ENCODE data around the gene BPGM.

The BPGM gene

GRCh38 chr7:134696261-134696660, 49.6 kb downstream of the BPGM start:
- H3K4me3 ChIP-seq (ENCODE audit: insufficient read depth, low read length, poor library complexity, severe bottlenecking): no peak overlapping the region
- H3K9me3 ChIP-seq (ENCODE audit: insufficient read depth, low read length): no peaks in the 10 kb centered on the region
- no peak overlapping the region for H3K27ac ChIP-seq (ENCODE audit: low read depth, low read length)
- TF ChIP-seq CTCF (IDR thresholded peaks at IDR 0.05; ENCODE audit: insufficient read depth, low read length, poor library complexity, severe bottlenecking) (no peak), EZH2phosphoT487 (conservative IDR thresholded peaks at IDR 0.05; ENCODE audit: low read length) (no peak)
- no peak overlapping the region for H3K9ac ChIP-seq (ENCODE audit: low read length)
- H3K27me3 ChIP-seq (ENCODE audit: low read length): no peaks in the 10 kb centered on the region
- no peaks in the 10 kb centered on the region for H4K20me1 ChIP-seq (ENCODE audit: low read depth, low read length)
- no peaks in the 10 kb centered on the region for H3K9me2 ChIP-seq (replicated peaks; ENCODE audit: insufficient read depth, low read length)
- H3K4me2 ChIP-seq (ENCODE audit: low read depth, low read length, poor library complexity, severe bottlenecking): no peak overlapping the region
- H2AFZ ChIP-seq (ENCODE audit: low read depth, low read length, severe bottlenecking): no peak overlapping the region
- H3K36me3 ChIP-seq (ENCODE audit: low read length): no peaks in the 10 kb centered on the region
- H3F3A ChIP-seq (ENCODE audit: insufficient read depth): no peaks in the 10 kb centered on the region
- no peaks in the 10 kb centered on the region for H3K79me2 ChIP-seq (ENCODE audit: insufficient read depth, low read length)

- Histone ChIP-seq H3K4me3 (ENCODE audit: insufficient read depth, low read length, poor library complexity, severe bottlenecking) (no peak overlapping the region), H3K9me3 (ENCODE audit: insufficient read depth, low read length) (no peaks in the 10 kb centered on the region), H3K79me2 (ENCODE audit: insufficient read depth, low read length) (no peaks in the 10 kb centered on the region), H3K27ac (ENCODE audit: low read depth, low read length) (no peak overlapping the region), H3K9me2 (replicated peaks; ENCODE audit: insufficient read depth, low read length) (no peaks in the 10 kb centered on the region), H2AFZ (ENCODE audit: low read depth, low read length, severe bottlenecking) (no peak overlapping the region), H3F3A (ENCODE audit: insufficient read depth) (no peaks in the 10 kb centered on the region), H3K4me2 (ENCODE audit: low read depth, low read length, poor library complexity, severe bottlenecking) (no peak overlapping the region), H3K36me3 (ENCODE audit: low read length) (no peaks in the 10 kb centered on the region), H4K20me1 (ENCODE audit: low read depth, low read length) (no peaks in the 10 kb centered on the region), H3K27me3 (ENCODE audit: low read length) (no peaks in the 10 kb centered on the region), H3K9ac (ENCODE audit: low read length) (no peak overlapping the region)
- TF ChIP-seq CTCF (IDR thresholded peaks at IDR 0.05; ENCODE audit: insufficient read depth, low read length, poor library complexity, severe bottlenecking) (no peak), EZH2phosphoT487 (conservative IDR thresholded peaks at IDR 0.05; ENCODE audit: low read length) (no peak)
These were observed 50.7 kb downstream of the BPGM start for GRCh38 chr7:134697205-134697886.

- Histone ChIP-seq H3K27me3 (ENCODE audit: low read length) (no peaks in the 10 kb centered on the region), H4K20me1 (ENCODE audit: low read depth, low read length) (no peaks in the 10 kb centered on the region), H3K79me2 (ENCODE audit: insufficient read depth, low read length) (no peaks in the 10 kb centered on the region), H2AFZ (ENCODE audit: low read depth, low read length, severe bottlenecking) (no peak overlapping the region), H3K9me2 (replicated peaks; ENCODE audit: insufficient read depth, low read length) (no peaks in the 10 kb centered on the region), H3K9me3 (ENCODE audit: insufficient read depth, low read length) (no peaks in the 10 kb centered on the region), H3K36me3 (ENCODE audit: low read length) (no peaks in the 10 kb centered on the region), H3K4me2 (ENCODE audit: low read depth, low read length, poor library complexity, severe bottlenecking) (no peak overlapping the region), H3K27ac (ENCODE audit: low read depth, low read length) (no peak overlapping the region), H3K4me3 (ENCODE audit: insufficient read depth, low read length, poor library complexity, severe bottlenecking) (no peak overlapping the region), H3F3A (ENCODE audit: insufficient read depth) (no peaks in the 10 kb centered on the region), H3K9ac (ENCODE audit: low read length) (no peak overlapping the region)
- TF ChIP-seq CTCF (IDR thresholded peaks at IDR 0.05; ENCODE audit: insufficient read depth, low read length, poor library complexity, severe bottlenecking): no peak
- TF ChIP-seq EZH2phosphoT487 (conservative IDR thresholded peaks at IDR 0.05; ENCODE audit: low read length): no peak
These were observed 51.8 kb downstream of the BPGM start for GRCh38 chr7:134698481-134698880.
